Activated naive CD4-positive, alpha-beta T cell treated with anti-CD3 and anti-CD28 coated beads, Interleukin-2, amount 50 U/mL, for 24 hours (primary cell): ENCODE results near the gene ATP7B.

Experiments used
- H3K27ac Mint-ChIP-seq: one replicate; pipeline ENCODE4 v1.8.0; 2021; ENCODE audit warnings: mild to moderate bottlenecking, mixed read lengths
- H3K27me3 Mint-ChIP-seq: one replicate; pipeline ENCODE4 v1.8.0; 2021; ENCODE audit warnings: mixed read lengths
- H3K36me3 Mint-ChIP-seq: one replicate; pipeline ENCODE4 v1.8.0; 2021; ENCODE audit warnings: mixed read lengths
- H3K4me1 Mint-ChIP-seq: one replicate; pipeline ENCODE4 v1.8.0; 2021; ENCODE audit warnings: mixed read lengths
- H3K4me3 Mint-ChIP-seq: one replicate; pipeline ENCODE4 v1.8.0; 2021; ENCODE audit warnings: mild to moderate bottlenecking, mixed read lengths
- H3K9me3 Mint-ChIP-seq: one replicate; pipeline ENCODE4 v1.8.0; 2021; ENCODE audit warnings: mixed read lengths

The ATP7B gene

GRCh38 chr13:51927129-51927528, 84.1 kb downstream of the ATP7B start:
- Mint-ChIP-seq H3K27ac (no peak overlapping the region), H3K4me3 (no peak overlapping the region), H3K9me3 (no peaks in the 10 kb centered on the region), H3K4me1 (peaks cover 13% of the 10 kb centered on the region), H3K27me3 (no peaks in the 10 kb centered on the region), H3K36me3 (no peaks in the 10 kb centered on the region)

GRCh38 chr13:51926528-51926885, 84.7 kb downstream of the ATP7B start:
- H3K27ac Mint-ChIP-seq = no peak overlapping the region
- no peak overlapping the region for H3K4me3 Mint-ChIP-seq
- peaks cover 16% of the 10 kb centered on the region for H3K4me1 Mint-ChIP-seq
- H3K9me3 Mint-ChIP-seq = no peaks in the 10 kb centered on the region
- H3K36me3 Mint-ChIP-seq = no peaks in the 10 kb centered on the region
- no peaks in the 10 kb centered on the region for H3K27me3 Mint-ChIP-seq

GRCh38 chr13:51925865-51926527, 85.3 kb downstream of the ATP7B start:
- Mint-ChIP-seq H3K27ac (no peak overlapping the region), H3K4me3 (no peak overlapping the region), H3K27me3 (no peaks in the 10 kb centered on the region), H3K4me1 (peaks cover 16% of the 10 kb centered on the region), H3K9me3 (no peaks in the 10 kb centered on the region), H3K36me3 (no peaks in the 10 kb centered on the region)

GRCh38 chr13:51924756-51925544, 86.3 kb downstream of the ATP7B start:
- no peak overlapping the region for H3K4me3 Mint-ChIP-seq
- no peaks in the 10 kb centered on the region for H3K27me3 Mint-ChIP-seq
- peaks cover 16% of the 10 kb centered on the region for H3K4me1 Mint-ChIP-seq
- H3K9me3 Mint-ChIP-seq = no peaks in the 10 kb centered on the region
- H3K27ac Mint-ChIP-seq = no peak overlapping the region
- no peaks in the 10 kb centered on the region for H3K36me3 Mint-ChIP-seq

- Mint-ChIP-seq H3K36me3 (no peaks in the 10 kb centered on the region), H3K4me3 (no peak overlapping the region), H3K9me3 (no peaks in the 10 kb centered on the region)
Observed at GRCh38 chr13:51923983-51924539, 87.2 kb downstream of the ATP7B start.

GRCh38 chr13:51922771-51923480, 88.3 kb downstream of the ATP7B start:
- peaks cover 16% of the 10 kb centered on the region for H3K4me1 Mint-ChIP-seq
- H3K27ac Mint-ChIP-seq = no peak overlapping the region
- H3K9me3 Mint-ChIP-seq = no peaks in the 10 kb centered on the region
- no peaks in the 10 kb centered on the region for H3K27me3 Mint-ChIP-seq
- no peaks in the 10 kb centered on the region for H3K36me3 Mint-ChIP-seq
- no peak overlapping the region for H3K4me3 Mint-ChIP-seq

More at GRCh38 chr13:51923983-51924539, 87.2 kb downstream of the ATP7B start:
- H3K27me3 Mint-ChIP-seq = no peaks in the 10 kb centered on the region
- no peak overlapping the region for H3K27ac Mint-ChIP-seq
- peaks cover 16% of the 10 kb centered on the region for H3K4me1 Mint-ChIP-seq

GRCh38 chr13:51921790-51922740, 89.2 kb downstream of the ATP7B start:
- no peaks in the 10 kb centered on the region for H3K27me3 Mint-ChIP-seq
- no peak overlapping the region for H3K27ac Mint-ChIP-seq
- H3K36me3 Mint-ChIP-seq = no peaks in the 10 kb centered on the region
- H3K4me1 Mint-ChIP-seq = peaks cover 16% of the 10 kb centered on the region
- no peak overlapping the region for H3K4me3 Mint-ChIP-seq
- H3K9me3 Mint-ChIP-seq = no peaks in the 10 kb centered on the region

GRCh38 chr13:51920786-51921185, 90.5 kb downstream of the ATP7B start:
- peaks cover 16% of the 10 kb centered on the region for H3K4me1 Mint-ChIP-seq
- H3K4me3 Mint-ChIP-seq = no peak overlapping the region
- no peaks in the 10 kb centered on the region for H3K9me3 Mint-ChIP-seq
- no peak overlapping the region for H3K27ac Mint-ChIP-seq
- no peaks in the 10 kb centered on the region for H3K27me3 Mint-ChIP-seq
- no peaks in the 10 kb centered on the region for H3K36me3 Mint-ChIP-seq

- no peak overlapping the region for H3K27ac Mint-ChIP-seq
Observed at GRCh38 chr13:51920267-51920666, 91.0 kb downstream of the ATP7B start.

GRCh38 chr13:51919531-51919930, 91.7 kb downstream of the ATP7B start:
- Mint-ChIP-seq H3K36me3 (no peaks in the 10 kb centered on the region), H3K27me3 (no peaks in the 10 kb centered on the region), H3K4me3 (no peak overlapping the region), H3K27ac (no peak overlapping the region), H3K4me1 (peaks cover 7% of the 10 kb centered on the region), H3K9me3 (no peaks in the 10 kb centered on the region)

More at GRCh38 chr13:51920267-51920666, 91.0 kb downstream of the ATP7B start:
- H3K4me3 Mint-ChIP-seq = no peak overlapping the region
- H3K4me1 Mint-ChIP-seq = peaks cover 14% of the 10 kb centered on the region
- no peaks in the 10 kb centered on the region for H3K36me3 Mint-ChIP-seq
- no peaks in the 10 kb centered on the region for H3K9me3 Mint-ChIP-seq
- no peaks in the 10 kb centered on the region for H3K27me3 Mint-ChIP-seq

- H3K36me3 Mint-ChIP-seq = no peaks in the 10 kb centered on the region
- H3K4me1 Mint-ChIP-seq = peaks cover 2% of the 10 kb centered on the region
- no peaks in the 10 kb centered on the region for H3K27me3 Mint-ChIP-seq
- H3K27ac Mint-ChIP-seq = no peak overlapping the region
- H3K4me3 Mint-ChIP-seq = no peak overlapping the region
- H3K9me3 Mint-ChIP-seq = no peaks in the 10 kb centered on the region
Observed at GRCh38 chr13:51916962-51917361, 94.3 kb downstream of the ATP7B start.

GRCh38 chr13:51916051-51916818, 95.0 kb downstream of the ATP7B start:
- no peaks in the 10 kb centered on the region for H3K4me1 Mint-ChIP-seq
- no peaks in the 10 kb centered on the region for H3K36me3 Mint-ChIP-seq
- H3K27me3 Mint-ChIP-seq = no peaks in the 10 kb centered on the region
- H3K4me3 Mint-ChIP-seq = no peak overlapping the region
- no peak overlapping the region for H3K27ac Mint-ChIP-seq
- H3K9me3 Mint-ChIP-seq = no peaks in the 10 kb centered on the region

GRCh38 chr13:51914137-51914493, 97.1 kb downstream of the ATP7B start:
- H3K4me1 Mint-ChIP-seq = peaks cover 14% of the 10 kb centered on the region
- H3K27ac Mint-ChIP-seq = no peak overlapping the region

GRCh38 chr13:51913421-51914136, 97.7 kb downstream of the ATP7B start:
- Mint-ChIP-seq H3K9me3 (no peaks in the 10 kb centered on the region), H3K4me1 (peaks cover 18% of the 10 kb centered on the region), H3K36me3 (no peaks in the 10 kb centered on the region), H3K4me3 (no peak overlapping the region), H3K27me3 (no peaks in the 10 kb centered on the region), H3K27ac (no peak overlapping the region)

More at GRCh38 chr13:51914137-51914493, 97.1 kb downstream of the ATP7B start:
- no peaks in the 10 kb centered on the region for H3K36me3 Mint-ChIP-seq
- no peak overlapping the region for H3K4me3 Mint-ChIP-seq
- no peaks in the 10 kb centered on the region for H3K27me3 Mint-ChIP-seq
- no peaks in the 10 kb centered on the region for H3K9me3 Mint-ChIP-seq
